OCI-LY7 (cell line): ENCODE data around the gene GNG12. TPM values are rescaled to one million over a fixed set of nuclear protein-coding genes. Genes with fewer than 3 reads are reported as not detected.

ENCODE experiments used
- BruUV-seq: library from RNA; stranded (reverse); fragments of 400-500 nt; replicated peaks from 2 replicates; lab custom pipeline; 2021; lab: Mats Ljungman, UMichigan
- CTCF ChIA-PET: fragments of 300-600 bp; sonication (Branson Sonifier 250); formaldehyde crosslinking; loops from one replicate; lab custom pipeline; 2022; ENCODE audit warnings: antibody characterized with exemption; ENCODE audit not compliant: unreplicated experiment; lab: Charles Lee
- POLR2A ChIA-PET: fragments of 300-600 bp; sonication (Branson Sonifier 250); formaldehyde crosslinking; loops from one replicate; lab custom pipeline; 2022; ENCODE audit warnings: antibody characterized with exemption; lab: Charles Lee
- DNase-seq: peaks from one replicate; pipeline ENCODE4 v3.0.0-alpha.2; 2015; ENCODE audit warnings: low spot score
- H2AFZ ChIP-seq: fragments of 200-600 bp; sonication (generic), shearing (Covaris generic); 2 replicates; pipeline ENCODE4 v1.6.1; 2014; ENCODE audit warnings: mild to moderate bottlenecking, antibody characterized with exemption, low read length, moderate library complexity
- H3K27ac ChIP-seq: fragments of 200-600 bp; sonication (generic); 2 replicates; pipeline ENCODE4 v1.5.1; 2014; ENCODE audit warnings: mixed run types, low read depth, mild to moderate bottlenecking, moderate library complexity, low read length, inconsistent platforms; ENCODE audit not compliant: poor library complexity, severe bottlenecking
- H3K36me3 ChIP-seq: fragments of 200-600 bp; sonication (generic); 2 replicates; pipeline ENCODE4 v1.6.1; 2014; ENCODE audit warnings: mild to moderate bottlenecking, antibody characterized with exemption, low read length, moderate library complexity, mixed read lengths; ENCODE audit not compliant: insufficient read depth
- H3K4me1 ChIP-seq: fragments of 200-600 bp; sonication (generic); 2 replicates; pipeline ENCODE4 v1.5.1; 2014; ENCODE audit warnings: mild to moderate bottlenecking, low read length; ENCODE audit not compliant: insufficient read depth, poor library complexity, severe bottlenecking
- H3K4me2 ChIP-seq: fragments of 200-600 bp; sonication (generic); 2 replicates; pipeline ENCODE4 v1.6.1; 2014; ENCODE audit warnings: mild to moderate bottlenecking, low read length
- H3K4me3 ChIP-seq: fragments of 200-600 bp; sonication (generic); 2 replicates; pipeline ENCODE4 v1.5.1; 2014; ENCODE audit warnings: mild to moderate bottlenecking, low read depth, low read length; ENCODE audit not compliant: poor library complexity, severe bottlenecking
- H3K79me2 ChIP-seq: fragments of 200-600 bp; sonication (generic); 2 replicates; pipeline ENCODE4 v1.6.1; 2016; ENCODE audit warnings: low read depth, mild to moderate bottlenecking, low read length, moderate library complexity, mixed read lengths; ENCODE audit not compliant: insufficient read depth
- H3K9me2 ChIP-seq: fragments of 200-600 bp; sonication (generic); 2 replicates; pipeline ENCODE4 v1.6.1; 2016; ENCODE audit warnings: mild to moderate bottlenecking, low read length, mixed read lengths; ENCODE audit not compliant: insufficient read depth
- H3K9me3 ChIP-seq: fragments of 200-600 bp; sonication (generic); 2 replicates; pipeline ENCODE4 v1.6.1; 2014; ENCODE audit warnings: mild to moderate bottlenecking, mixed run types, low read length, mixed read lengths
- H4K20me1 ChIP-seq: fragments of 200-600 bp; sonication (generic); 2 replicates; pipeline ENCODE4 v1.6.1; 2014; ENCODE audit warnings: mild to moderate bottlenecking, antibody characterized with exemption, low read length, moderate library complexity, mixed read lengths; ENCODE audit not compliant: insufficient read depth
- EZH2phosphoT487 ChIP-seq: fragments of 200-600 bp; sonication (generic); IDR thresholded peaks from 2 replicates; pipeline ENCODE4 v1.6.1; 2018; ENCODE audit warnings: low read depth, borderline replicate concordance, mild to moderate bottlenecking, mixed run types, antibody characterized with exemption, low read length, moderate library complexity, mixed read lengths
- intact Hi-C: fragments of 100-400 bp; cut with micrococcal nuclease; formaldehyde crosslinking; loops from one replicate; pipeline ENCODE4 v1.10.0; 2022; ENCODE audit not compliant: unreplicated experiment
- total RNA-seq, 2 experiments: library from RNA; depleted of rRNA in 1 of 2; stranded (reverse); fragments of >200 nt in 1 of 2; shearing (Covaris generic) in 1 of 2; gene quantifications; 2 replicates each; pipeline ENCODE4 v1.2.3, GENCODE V29; 2014 to 2022
- TF ChIP-seq, protein P1 (sequence below): fragments of 200-600 bp; sonication (generic); conservative IDR thresholded peaks from 2 replicates; pipeline ENCODE4 v1.5.1; 2014; ENCODE audit warnings: mild to moderate bottlenecking, antibody characterized with exemption, low read length, moderate library complexity, mixed read lengths

The GNG12 gene
- total RNA-seq, 2 experiments from 2014 or later: 0.10 TPM; not detected in 1

DNA sequence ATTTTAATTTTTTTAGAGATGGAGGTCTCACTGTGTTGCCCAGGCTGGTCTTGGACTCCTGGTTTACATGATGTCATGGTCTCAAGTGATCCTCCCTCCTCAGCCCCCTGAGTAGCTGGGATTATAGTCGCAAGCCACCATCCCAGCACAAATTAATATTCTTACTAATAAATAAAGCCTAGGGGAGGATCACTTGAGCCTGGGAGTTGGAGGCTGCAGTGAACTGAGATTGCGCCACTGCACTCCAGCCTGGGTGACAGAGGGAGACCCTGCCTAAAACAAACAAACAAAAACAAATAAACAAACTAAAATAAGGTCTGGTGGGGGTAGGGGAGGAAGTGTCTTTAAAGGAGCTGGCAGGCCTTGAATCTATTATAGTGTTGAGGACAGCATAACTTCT lies 157.0 kb downstream of the GNG12 start:
- H2AFZ ChIP-seq: peak overlapping the region; percentile 87
- no TSS peak for BruUV-seq
- peak overlapping the region; percentile 85 for H3K27ac ChIP-seq
- no peaks in the 10 kb centered on the region for H4K20me1 ChIP-seq
- ChIA-PET POLR2A (interaction anchor here (0.7 to 5.4 kb wide), 19 partner anchors 8 to 309 kb away, joined by 3 to 89 read pairs (median 5); partner anchors contain the start of gene GADD45A), CTCF (interaction anchor here (0.8 to 1.2 kb wide), 4 partner anchors 8 to 244 kb away, joined by 4 to 10 read pairs (median 5); no protein-coding TSS in a partner anchor)
- no peaks in the 10 kb centered on the region for H3K79me2 ChIP-seq
- H3K4me2 ChIP-seq: peak overlapping the region; percentile 68
- no peaks in the 10 kb centered on the region for H3K9me3 ChIP-seq
- peaks cover 48% of the 10 kb centered on the region for H3K4me1 ChIP-seq
- DNase-seq: no peak
- H3K36me3 ChIP-seq: no peaks in the 10 kb centered on the region
- no peaks in the 10 kb centered on the region for H3K9me2 ChIP-seq
- no peak for TF ChIP-seq EZH2phosphoT487
- TF ChIP-seq, protein P1, sequence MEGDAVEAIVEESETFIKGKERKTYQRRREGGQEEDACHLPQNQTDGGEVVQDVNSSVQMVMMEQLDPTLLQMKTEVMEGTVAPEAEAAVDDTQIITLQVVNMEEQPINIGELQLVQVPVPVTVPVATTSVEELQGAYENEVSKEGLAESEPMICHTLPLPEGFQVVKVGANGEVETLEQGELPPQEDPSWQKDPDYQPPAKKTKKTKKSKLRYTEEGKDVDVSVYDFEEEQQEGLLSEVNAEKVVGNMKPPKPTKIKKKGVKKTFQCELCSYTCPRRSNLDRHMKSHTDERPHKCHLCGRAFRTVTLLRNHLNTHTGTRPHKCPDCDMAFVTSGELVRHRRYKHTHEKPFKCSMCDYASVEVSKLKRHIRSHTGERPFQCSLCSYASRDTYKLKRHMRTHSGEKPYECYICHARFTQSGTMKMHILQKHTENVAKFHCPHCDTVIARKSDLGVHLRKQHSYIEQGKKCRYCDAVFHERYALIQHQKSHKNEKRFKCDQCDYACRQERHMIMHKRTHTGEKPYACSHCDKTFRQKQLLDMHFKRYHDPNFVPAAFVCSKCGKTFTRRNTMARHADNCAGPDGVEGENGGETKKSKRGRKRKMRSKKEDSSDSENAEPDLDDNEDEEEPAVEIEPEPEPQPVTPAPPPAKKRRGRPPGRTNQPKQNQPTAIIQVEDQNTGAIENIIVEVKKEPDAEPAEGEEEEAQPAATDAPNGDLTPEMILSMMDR: no peak
- intact Hi-C loops: no loop called here
- H3K4me3 ChIP-seq: peak overlapping the region; percentile 20

DNA sequence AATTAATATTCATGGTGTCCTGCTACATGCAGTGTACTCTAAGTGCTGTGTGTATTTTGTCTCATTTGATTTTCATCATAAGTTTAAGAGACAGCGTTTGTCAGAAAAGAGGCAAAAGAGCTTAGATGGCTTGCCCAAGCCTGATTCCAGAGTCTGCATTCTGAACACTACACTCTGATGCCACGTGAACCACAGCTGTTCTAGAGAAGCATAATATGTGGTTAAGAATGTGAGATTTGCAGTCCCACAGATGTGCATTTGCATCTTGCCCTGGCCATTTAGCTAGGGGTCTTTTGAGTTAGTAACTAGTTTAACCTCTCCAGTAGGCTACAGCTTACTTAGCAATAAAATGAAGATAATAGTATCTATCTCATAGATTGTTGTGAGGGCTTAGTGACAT lies 157.5 kb downstream of the GNG12 start:
- ChIA-PET CTCF (interaction anchor here (0.6 to 0.9 kb wide), 2 partner anchors 9 to 244 kb away, joined by 3 to 4 read pairs; no protein-coding TSS in a partner anchor), POLR2A (interaction anchor here (0.6 to 5.4 kb wide), 19 partner anchors 8 to 244 kb away, joined by 3 to 89 read pairs (median 6); partner anchors contain the start of gene GADD45A)
- peak overlapping the region; percentile 85 for H3K27ac ChIP-seq
- H3K36me3 ChIP-seq: no peaks in the 10 kb centered on the region
- DNase-seq: peak; percentile 92
- no TSS peak for BruUV-seq
- TF ChIP-seq, protein P1: no peak
- no peak for TF ChIP-seq EZH2phosphoT487
- H4K20me1 ChIP-seq: no peaks in the 10 kb centered on the region
- H3K4me3 ChIP-seq: peak overlapping the region; percentile 20
- peak overlapping the region; percentile 68 for H3K4me2 ChIP-seq
- peak overlapping the region; percentile 85 for H2AFZ ChIP-seq
- no peaks in the 10 kb centered on the region for H3K9me3 ChIP-seq
- H3K4me1 ChIP-seq: peaks cover 48% of the 10 kb centered on the region
- no peaks in the 10 kb centered on the region for H3K9me2 ChIP-seq
- H3K79me2 ChIP-seq: no peaks in the 10 kb centered on the region
- intact Hi-C loops: loop anchor here (1.0 to 2.0 kb wide), 2 partner anchors 10 to 61 kb away; no protein-coding TSS in a partner anchor
